Measurements from ENCODE around the gene PRICKLE1. TPM values are rescaled to one million over a fixed set of nuclear protein-coding genes. Genes with fewer than 3 reads are reported as not detected.

PRICKLE1 gene
- polyA plus RNA-seq, 1 donor from 2014 or later = 20.6 TPM

GRCh38 chr12:42510823-42511222, 78.7 kb downstream of the PRICKLE1 start:
- H3K79me2 ChIP-seq (replicated peaks; ENCODE audit: insufficient read depth, low read length) = no peaks in the 10 kb centered on the region
- H2AFZ ChIP-seq (ENCODE audit: low read depth, low read length) = no peak overlapping the region
- H3K9ac ChIP-seq (ENCODE audit: low read length) = no peak overlapping the region
- H3K36me3 ChIP-seq (ENCODE audit: insufficient read depth, low read length) = no peaks in the 10 kb centered on the region
- H3F3A ChIP-seq (ENCODE audit: insufficient read depth, low read length, poor library complexity, severe bottlenecking) = no peaks in the 10 kb centered on the region
- H3K4me2 ChIP-seq (ENCODE audit: low read length) = no peak overlapping the region
- no peak for TF ChIP-seq TAF1 (IDR thresholded peaks at IDR 0.05; ENCODE audit: low read depth)
- no peak for TF ChIP-seq EP300 (conservative IDR thresholded peaks at IDR 0.05; ENCODE audit: poor library complexity, severe bottlenecking)
- TF ChIP-seq SMC3 (conservative IDR thresholded peaks at IDR 0.05; ENCODE audit: poor library complexity) = no peak
- no peak for TF ChIP-seq RAD21 (conservative IDR thresholded peaks at IDR 0.05)
- TF ChIP-seq EZH2 (IDR thresholded peaks at IDR 0.05; ENCODE audit: borderline replicate concordance, insufficient read depth, low read length, poor library complexity, severe bottlenecking) = no peak
- TF ChIP-seq POLR2AphosphoS5 (IDR thresholded peaks at IDR 0.05) = no peak
- no peak for TF ChIP-seq REST (IDR thresholded peaks at IDR 0.05; ENCODE audit: borderline replicate concordance)
- TF ChIP-seq MXI1 (conservative IDR thresholded peaks at IDR 0.05; ENCODE audit: poor library complexity, severe bottlenecking) = no peak
- no peak for TF ChIP-seq CTCF (IDR thresholded peaks at IDR 0.05; ENCODE audit: poor library complexity, severe bottlenecking)
- no peaks in the 10 kb centered on the region for H4K20me1 ChIP-seq (ENCODE audit: insufficient read depth)
- H3K27me3 ChIP-seq (ENCODE audit: insufficient read depth, low read depth, low read length) = no peaks in the 10 kb centered on the region
- H3K9me2 ChIP-seq (ENCODE audit: insufficient read depth, low read length) = no peaks in the 10 kb centered on the region
- no peak overlapping the region for H3K4me3 ChIP-seq (ENCODE audit: low read length)
- no peak overlapping the region for H3K27ac ChIP-seq (ENCODE audit: low read length)
- H3K9me3 ChIP-seq (ENCODE audit: low read length) = no peaks in the 10 kb centered on the region

- Histone ChIP-seq H3F3A (ENCODE audit: insufficient read depth, low read length, poor library complexity, severe bottlenecking) (no peaks in the 10 kb centered on the region), H3K79me2 (replicated peaks; ENCODE audit: insufficient read depth, low read length) (no peaks in the 10 kb centered on the region), H2AFZ (ENCODE audit: low read depth, low read length) (no peak overlapping the region), H3K27ac (ENCODE audit: low read length) (no peak overlapping the region), H3K27me3 (ENCODE audit: insufficient read depth, low read depth, low read length) (no peaks in the 10 kb centered on the region), H4K20me1 (ENCODE audit: insufficient read depth) (no peaks in the 10 kb centered on the region), H3K9ac (ENCODE audit: low read length) (no peak overlapping the region), H3K4me2 (ENCODE audit: low read length) (no peak overlapping the region), H3K9me2 (ENCODE audit: insufficient read depth, low read length) (no peaks in the 10 kb centered on the region), H3K36me3 (ENCODE audit: insufficient read depth, low read length) (no peaks in the 10 kb centered on the region), H3K9me3 (ENCODE audit: low read length) (no peaks in the 10 kb centered on the region), H3K4me3 (ENCODE audit: low read length) (no peak overlapping the region)
- TF ChIP-seq POLR2AphosphoS5 (IDR thresholded peaks at IDR 0.05) (no peak), RAD21 (conservative IDR thresholded peaks at IDR 0.05) (no peak), REST (IDR thresholded peaks at IDR 0.05; ENCODE audit: borderline replicate concordance) (no peak), EP300 (conservative IDR thresholded peaks at IDR 0.05; ENCODE audit: poor library complexity, severe bottlenecking) (no peak), SMC3 (conservative IDR thresholded peaks at IDR 0.05; ENCODE audit: poor library complexity) (no peak), TAF1 (IDR thresholded peaks at IDR 0.05; ENCODE audit: low read depth) (no peak), CTCF (IDR thresholded peaks at IDR 0.05; ENCODE audit: poor library complexity, severe bottlenecking) (no peak), MXI1 (conservative IDR thresholded peaks at IDR 0.05; ENCODE audit: poor library complexity, severe bottlenecking) (no peak), EZH2 (IDR thresholded peaks at IDR 0.05; ENCODE audit: borderline replicate concordance, insufficient read depth, low read length, poor library complexity, severe bottlenecking) (no peak)
Observed at GRCh38 chr12:42508913-42509460, 80.6 kb downstream of the PRICKLE1 start.
